Measurements from ENCODE around the gene ATXN7L1.

GRCh38 chr7:105638334-105638733 is 238.1 kb downstream of the ATXN7L1 start:
- no peak for TF ChIP-seq CTCF (IDR thresholded peaks at IDR 0.05)
- no peak for TF ChIP-seq EP300 (IDR thresholded peaks at IDR 0.05)
